Activated naive CD4-positive, alpha-beta T cell treated with anti-CD3 and anti-CD28 coated beads, Interleukin-2, amount 50 U/mL, for 24 hours (primary cell): ENCODE results near the gene FANCC.

Experiments used
- H3K27ac Mint-ChIP-seq: one replicate; pipeline ENCODE4 v1.8.0; 2021; ENCODE audit warnings: mild to moderate bottlenecking, mixed read lengths
- H3K27me3 Mint-ChIP-seq: one replicate; pipeline ENCODE4 v1.8.0; 2021; ENCODE audit warnings: mixed read lengths
- H3K36me3 Mint-ChIP-seq: one replicate; pipeline ENCODE4 v1.8.0; 2021; ENCODE audit warnings: mixed read lengths
- H3K4me1 Mint-ChIP-seq: one replicate; pipeline ENCODE4 v1.8.0; 2021; ENCODE audit warnings: mixed read lengths
- H3K4me3 Mint-ChIP-seq: one replicate; pipeline ENCODE4 v1.8.0; 2021; ENCODE audit warnings: mild to moderate bottlenecking, mixed read lengths
- H3K9me3 Mint-ChIP-seq: one replicate; pipeline ENCODE4 v1.8.0; 2021; ENCODE audit warnings: mixed read lengths

The FANCC gene

GRCh38 chr9:95096381-95096780, 221.1 kb downstream of the FANCC start:
- Mint-ChIP-seq H3K9me3 (no peaks in the 10 kb centered on the region), H3K4me3 (no peak overlapping the region)

DNA sequence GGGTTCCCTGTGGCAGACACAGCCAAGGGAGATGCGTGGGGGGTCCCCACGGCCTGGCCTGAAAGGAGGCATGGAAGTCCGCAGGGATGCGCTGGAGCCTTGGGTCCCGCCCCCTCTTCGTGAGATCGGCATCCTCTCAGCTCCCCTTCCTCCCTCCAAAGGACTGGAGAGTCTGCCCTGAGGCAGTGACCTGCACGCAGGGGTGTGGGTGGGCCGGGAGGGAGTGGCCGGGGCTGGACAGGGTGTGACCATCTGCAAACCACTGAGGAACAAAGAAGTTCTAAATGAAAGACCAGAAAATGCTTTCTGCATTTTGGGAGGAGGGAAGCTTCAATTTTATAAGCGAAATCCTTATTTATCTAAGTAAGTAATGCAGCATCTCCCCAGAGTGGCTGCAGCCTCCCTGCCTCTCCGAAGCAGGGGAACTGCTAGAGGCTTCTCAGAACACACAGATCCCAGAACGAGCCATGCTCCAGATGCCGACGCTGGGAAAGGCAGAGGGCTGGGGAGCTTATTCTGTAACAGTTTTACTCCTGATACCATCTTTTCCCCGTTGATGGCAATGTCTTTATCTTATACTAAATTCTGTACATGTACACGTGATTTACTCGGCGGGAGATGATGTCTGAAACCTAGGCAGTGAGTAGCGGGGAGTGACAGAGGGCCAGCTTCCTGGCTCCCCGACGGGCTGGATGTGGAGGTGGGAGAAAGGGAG, 221.7 kb downstream of the FANCC start:
- Mint-ChIP-seq H3K4me3 (no peak overlapping the region), H3K27ac (no peak overlapping the region), H3K27me3 (no peaks in the 10 kb centered on the region), H3K4me1 (peaks cover 27% of the 10 kb centered on the region), H3K36me3 (no peaks in the 10 kb centered on the region), H3K9me3 (no peaks in the 10 kb centered on the region)

More at GRCh38 chr9:95096381-95096780, 221.1 kb downstream of the FANCC start:
- Mint-ChIP-seq H3K4me1 (peaks cover 25% of the 10 kb centered on the region), H3K27ac (no peak overlapping the region), H3K36me3 (no peaks in the 10 kb centered on the region), H3K27me3 (no peaks in the 10 kb centered on the region)

GRCh38 chr9:95094002-95094401, 223.5 kb downstream of the FANCC start:
- no peaks in the 10 kb centered on the region for H3K27me3 Mint-ChIP-seq
- H3K27ac Mint-ChIP-seq, result no peak overlapping the region
- peaks cover 27% of the 10 kb centered on the region for H3K4me1 Mint-ChIP-seq
- no peaks in the 10 kb centered on the region for H3K9me3 Mint-ChIP-seq
- no peak overlapping the region for H3K4me3 Mint-ChIP-seq
- H3K36me3 Mint-ChIP-seq, result no peaks in the 10 kb centered on the region

- Mint-ChIP-seq H3K4me3 (no peak overlapping the region), H3K9me3 (no peaks in the 10 kb centered on the region), H3K27ac (no peak overlapping the region), H3K27me3 (no peaks in the 10 kb centered on the region), H3K36me3 (no peaks in the 10 kb centered on the region), H3K4me1 (peaks cover 27% of the 10 kb centered on the region)
These were observed 223.9 kb downstream of the FANCC start for GRCh38 chr9:95093586-95093985.

- H3K4me3 Mint-ChIP-seq, result peak overlapping the region; percentile 1
- no peaks in the 10 kb centered on the region for H3K27me3 Mint-ChIP-seq
- H3K36me3 Mint-ChIP-seq, result no peaks in the 10 kb centered on the region
- H3K27ac Mint-ChIP-seq, result no peak overlapping the region
- peaks cover 27% of the 10 kb centered on the region for H3K4me1 Mint-ChIP-seq
- H3K9me3 Mint-ChIP-seq, result no peaks in the 10 kb centered on the region
These were observed 225.0 kb downstream of the FANCC start for GRCh38 chr9:95092262-95093072.

- Mint-ChIP-seq H3K27ac (no peak overlapping the region), H3K9me3 (no peaks in the 10 kb centered on the region), H3K27me3 (no peaks in the 10 kb centered on the region), H3K36me3 (no peaks in the 10 kb centered on the region), H3K4me3 (no peak overlapping the region), H3K4me1 (peaks cover 27% of the 10 kb centered on the region)
These were observed 225.8 kb downstream of the FANCC start for GRCh38 chr9:95091601-95092261.

- no peak overlapping the region for H3K27ac Mint-ChIP-seq
- no peaks in the 10 kb centered on the region for H3K36me3 Mint-ChIP-seq
- H3K4me3 Mint-ChIP-seq, result no peak overlapping the region
- no peaks in the 10 kb centered on the region for H3K27me3 Mint-ChIP-seq
- no peaks in the 10 kb centered on the region for H3K9me3 Mint-ChIP-seq
- H3K4me1 Mint-ChIP-seq, result peaks cover 27% of the 10 kb centered on the region
These were observed 226.5 kb downstream of the FANCC start for GRCh38 chr9:95090871-95091577.

DNA sequence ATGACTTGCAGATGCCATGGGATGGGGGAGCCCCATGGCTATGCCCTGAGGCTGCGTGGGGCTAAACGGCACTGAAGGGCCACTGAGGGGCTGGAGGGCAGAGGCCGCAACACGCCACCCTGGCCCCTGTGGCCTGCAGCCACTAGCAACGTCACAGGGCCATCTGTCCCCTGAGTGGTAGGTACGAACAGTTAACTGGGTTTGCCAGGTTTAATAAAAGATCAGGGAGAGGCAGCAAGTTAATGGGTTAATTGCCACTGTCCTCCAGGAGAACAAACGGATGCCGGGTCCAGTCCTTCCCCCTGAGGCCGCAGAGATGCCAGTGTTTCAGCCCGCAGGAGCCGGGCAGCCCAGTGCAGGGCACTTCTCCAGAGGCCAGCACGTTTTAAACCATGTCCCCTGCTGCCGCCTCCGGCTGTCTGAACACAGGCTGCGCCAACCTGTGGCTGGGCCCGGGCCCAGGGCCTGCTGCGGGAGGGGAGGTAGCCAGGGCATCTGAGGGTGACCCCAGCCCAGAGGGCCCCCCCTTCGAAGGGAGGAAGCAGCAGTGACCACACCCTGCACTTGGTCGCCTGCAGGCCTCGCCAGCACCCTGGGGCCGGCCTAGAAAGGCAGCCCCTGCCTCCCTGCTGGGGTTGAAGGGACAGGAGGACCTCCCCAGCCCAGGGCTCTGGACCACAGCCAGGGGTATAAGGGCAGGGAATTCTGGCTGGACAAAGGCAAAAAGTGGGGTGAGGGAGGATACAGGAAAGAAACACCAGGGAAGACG, 227.3 kb downstream of the FANCC start:
- Mint-ChIP-seq H3K4me1 (peaks cover 27% of the 10 kb centered on the region), H3K27ac (no peak overlapping the region), H3K36me3 (no peaks in the 10 kb centered on the region), H3K9me3 (no peaks in the 10 kb centered on the region), H3K27me3 (no peaks in the 10 kb centered on the region), H3K4me3 (no peak overlapping the region)

DNA sequence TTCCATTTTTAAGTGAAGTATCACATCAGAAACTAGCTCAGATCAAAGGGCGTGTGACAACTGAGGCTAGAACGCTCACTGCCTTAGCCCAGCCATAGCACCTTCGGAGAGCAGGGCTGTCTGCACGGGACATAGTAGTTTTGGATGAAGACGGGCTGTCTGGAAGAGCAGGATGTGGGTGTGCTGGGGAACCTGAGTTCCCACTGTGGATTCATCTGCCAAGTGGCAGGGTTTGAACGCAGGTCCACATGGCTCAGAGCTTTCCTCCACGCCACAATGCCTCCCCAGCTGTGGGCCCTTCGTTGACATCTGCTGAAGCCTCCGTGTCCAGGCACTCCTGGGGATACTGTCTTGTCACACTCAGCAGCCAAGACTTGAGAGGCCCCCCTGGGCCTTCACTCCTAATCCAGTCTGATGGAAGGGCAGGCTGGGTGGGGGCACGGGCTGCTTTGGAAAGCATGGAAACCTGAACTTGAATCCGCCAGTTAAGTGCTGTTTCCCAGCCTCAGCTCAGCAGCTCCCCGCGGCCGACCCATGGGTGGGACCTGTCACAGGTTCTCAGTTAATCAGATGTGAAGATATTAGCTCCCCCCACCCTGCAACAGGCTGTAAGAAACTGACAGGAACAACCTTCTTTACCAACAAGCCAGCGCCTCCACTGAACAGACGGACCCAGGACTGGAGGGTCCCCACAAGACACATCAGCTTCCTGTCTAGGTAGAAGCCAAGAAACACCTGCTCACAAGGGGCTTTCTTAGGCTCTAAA, 228.1 kb downstream of the FANCC start:
- peaks cover 27% of the 10 kb centered on the region for H3K4me1 Mint-ChIP-seq
- no peaks in the 10 kb centered on the region for H3K9me3 Mint-ChIP-seq
- no peaks in the 10 kb centered on the region for H3K27me3 Mint-ChIP-seq
- no peaks in the 10 kb centered on the region for H3K36me3 Mint-ChIP-seq
- no peak overlapping the region for H3K4me3 Mint-ChIP-seq
- no peak overlapping the region for H3K27ac Mint-ChIP-seq

GRCh38 chr9:95088421-95089161, 228.9 kb downstream of the FANCC start:
- peaks cover 3% of the 10 kb centered on the region for H3K36me3 Mint-ChIP-seq
- H3K9me3 Mint-ChIP-seq, result no peaks in the 10 kb centered on the region
- H3K27me3 Mint-ChIP-seq, result no peaks in the 10 kb centered on the region
- no peak overlapping the region for H3K4me3 Mint-ChIP-seq
- H3K4me1 Mint-ChIP-seq, result peaks cover 20% of the 10 kb centered on the region
- H3K27ac Mint-ChIP-seq, result no peak overlapping the region

DNA sequence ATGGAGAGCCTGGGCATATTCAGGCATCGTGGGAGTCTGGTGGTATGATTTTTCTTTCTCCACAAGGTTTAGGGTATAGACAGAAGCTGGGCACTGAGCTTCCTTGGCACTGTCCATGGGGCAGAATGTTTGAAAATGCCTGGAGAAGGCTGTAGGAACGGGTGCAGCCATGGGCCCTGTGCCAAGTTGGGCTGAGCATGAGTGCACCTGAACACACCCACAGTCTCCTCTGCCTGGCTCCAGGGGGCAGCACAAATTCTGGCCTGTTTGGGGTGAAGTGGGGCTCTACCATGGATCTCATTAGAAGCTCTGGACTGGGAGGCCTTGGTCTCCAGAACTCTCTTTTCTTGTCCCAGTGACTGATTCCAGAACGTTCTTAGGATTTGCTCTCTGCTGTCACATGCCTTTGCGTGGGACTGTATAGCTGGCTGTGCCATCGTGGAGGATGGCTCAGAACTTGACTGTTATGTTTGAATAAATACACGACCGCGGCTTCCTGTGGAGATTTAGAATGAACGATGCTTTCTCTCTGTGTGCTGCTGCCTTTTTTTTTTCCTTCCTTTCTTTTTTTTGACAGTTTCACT, 229.8 kb downstream of the FANCC start:
- Mint-ChIP-seq H3K36me3 (peaks cover 3% of the 10 kb centered on the region), H3K27me3 (no peaks in the 10 kb centered on the region), H3K9me3 (no peaks in the 10 kb centered on the region), H3K4me3 (no peak overlapping the region), H3K4me1 (peaks cover 13% of the 10 kb centered on the region), H3K27ac (no peak overlapping the region)

DNA sequence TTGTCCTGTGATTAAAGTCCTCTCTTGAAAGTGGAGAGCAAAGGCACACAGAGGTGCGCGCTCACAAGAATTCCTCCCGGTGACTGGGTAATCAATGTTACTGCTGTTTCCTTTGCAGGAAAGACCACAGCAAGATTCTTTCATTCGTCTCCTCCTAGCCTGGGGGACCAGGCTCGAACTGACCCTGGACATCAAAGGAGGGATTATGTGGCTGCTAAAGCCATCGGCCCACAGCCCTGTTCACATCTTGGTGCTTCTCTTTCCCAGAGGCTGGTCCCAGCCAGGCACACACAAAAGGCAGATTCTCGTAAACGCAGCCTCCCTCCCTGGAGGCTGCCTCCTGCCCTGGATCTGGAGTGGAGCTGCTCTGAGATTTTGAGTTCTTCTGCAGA, 230.9 kb downstream of the FANCC start:
- Mint-ChIP-seq H3K4me1 (peaks cover 4% of the 10 kb centered on the region), H3K9me3 (no peaks in the 10 kb centered on the region), H3K27ac (no peak overlapping the region), H3K27me3 (no peaks in the 10 kb centered on the region), H3K4me3 (no peak overlapping the region), H3K36me3 (peaks cover 3% of the 10 kb centered on the region)

- Mint-ChIP-seq H3K27me3 (no peaks in the 10 kb centered on the region), H3K4me1 (no peaks in the 10 kb centered on the region), H3K36me3 (peaks cover 3% of the 10 kb centered on the region), H3K4me3 (no peak overlapping the region), H3K27ac (no peak overlapping the region), H3K9me3 (no peaks in the 10 kb centered on the region)
These were observed 231.5 kb downstream of the FANCC start for GRCh38 chr9:95085861-95086563.
